IPS-18a (cell line): ENCODE results near the gene HIRIP3.

ENCODE experiments used
- H3K27ac ChIP-seq: one replicate; pipeline ENCODE4 v1.5.1; 2013; ENCODE audit warnings: low read length
- H3K27me3 ChIP-seq: one replicate; pipeline ENCODE4 v1.6.1; 2013; ENCODE audit warnings: mild to moderate bottlenecking, low read length; ENCODE audit not compliant: control insufficient read depth, insufficient read depth
- H3K36me3 ChIP-seq: one replicate; pipeline ENCODE4 v1.6.1; 2013; ENCODE audit warnings: low read depth, low read length; ENCODE audit not compliant: control insufficient read depth
- H3K4me1 ChIP-seq: one replicate; pipeline ENCODE4 v1.6.1; 2013; ENCODE audit warnings: low read depth, low read length; ENCODE audit not compliant: control insufficient read depth
- H3K4me3 ChIP-seq: one replicate; pipeline ENCODE4 v1.5.1; 2013; ENCODE audit warnings: low read length
- H3K9ac ChIP-seq: one replicate; pipeline ENCODE4 v1.6.1; 2013; ENCODE audit warnings: mild to moderate bottlenecking, low read length, moderate library complexity
- H3K9me3 ChIP-seq: one replicate; pipeline ENCODE4 v1.6.1; 2013; ENCODE audit warnings: low read depth, low read length; ENCODE audit not compliant: control insufficient read depth

The HIRIP3 gene

GRCh38 chr16:29986231-29986630, 9.2 kb downstream of the HIRIP3 start:
- H3K27ac ChIP-seq = no peak overlapping the region
- H3K9ac ChIP-seq = no peak overlapping the region
- H3K36me3 ChIP-seq = peaks cover 67% of the 10 kb centered on the region
- H3K4me3 ChIP-seq = no peak overlapping the region
- no peaks in the 10 kb centered on the region for H3K27me3 ChIP-seq
- no peaks in the 10 kb centered on the region for H3K4me1 ChIP-seq
- H3K9me3 ChIP-seq = no peaks in the 10 kb centered on the region

GRCh38 chr16:29985271-29985811, 10.1 kb downstream of the HIRIP3 start:
- no peaks in the 10 kb centered on the region for H3K4me1 ChIP-seq

GRCh38 chr16:29984764-29985147, 10.7 kb downstream of the HIRIP3 start:
- Histone ChIP-seq H3K4me1 (no peaks in the 10 kb centered on the region), H3K4me3 (no peak overlapping the region), H3K9me3 (no peaks in the 10 kb centered on the region), H3K27ac (no peak overlapping the region), H3K9ac (no peak overlapping the region), H3K27me3 (no peaks in the 10 kb centered on the region), H3K36me3 (peaks cover 73% of the 10 kb centered on the region)

More at GRCh38 chr16:29985271-29985811, 10.1 kb downstream of the HIRIP3 start:
- H3K9ac ChIP-seq = no peak overlapping the region
- no peaks in the 10 kb centered on the region for H3K27me3 ChIP-seq
- H3K27ac ChIP-seq = no peak overlapping the region
- H3K9me3 ChIP-seq = no peaks in the 10 kb centered on the region
- peaks cover 72% of the 10 kb centered on the region for H3K36me3 ChIP-seq
- no peak overlapping the region for H3K4me3 ChIP-seq

- Histone ChIP-seq H3K27ac (no peak overlapping the region), H3K36me3 (peaks cover 78% of the 10 kb centered on the region), H3K9ac (no peak overlapping the region), H3K4me1 (no peaks in the 10 kb centered on the region), H3K27me3 (no peaks in the 10 kb centered on the region), H3K4me3 (no peak overlapping the region), H3K9me3 (no peaks in the 10 kb centered on the region)
These were observed 11.2 kb downstream of the HIRIP3 start for GRCh38 chr16:29984137-29984763.

GRCh38 chr16:29983420-29984136, 11.8 kb downstream of the HIRIP3 start:
- peaks cover 85% of the 10 kb centered on the region for H3K36me3 ChIP-seq

GRCh38 chr16:29982560-29983419, 12.6 kb downstream of the HIRIP3 start:
- Histone ChIP-seq H3K36me3 (peaks cover 92% of the 10 kb centered on the region), H3K9ac (no peak overlapping the region), H3K4me3 (no peak overlapping the region), H3K27ac (no peak overlapping the region), H3K27me3 (no peaks in the 10 kb centered on the region), H3K4me1 (no peaks in the 10 kb centered on the region), H3K9me3 (no peaks in the 10 kb centered on the region)

More at GRCh38 chr16:29983420-29984136, 11.8 kb downstream of the HIRIP3 start:
- Histone ChIP-seq H3K27ac (no peak overlapping the region), H3K9me3 (no peaks in the 10 kb centered on the region), H3K4me3 (no peak overlapping the region), H3K27me3 (no peaks in the 10 kb centered on the region), H3K4me1 (no peaks in the 10 kb centered on the region), H3K9ac (no peak overlapping the region)

GRCh38 chr16:29978564-29979270, 16.7 kb downstream of the HIRIP3 start:
- no peak overlapping the region for H3K9ac ChIP-seq
- peaks cover 59% of the 10 kb centered on the region for H3K36me3 ChIP-seq
- H3K27me3 ChIP-seq = no peaks in the 10 kb centered on the region
- H3K9me3 ChIP-seq = no peaks in the 10 kb centered on the region
- no peak overlapping the region for H3K27ac ChIP-seq
- H3K4me1 ChIP-seq = peaks cover 23% of the 10 kb centered on the region
- no peak overlapping the region for H3K4me3 ChIP-seq

- no peak overlapping the region for H3K27ac ChIP-seq
- H3K27me3 ChIP-seq = peaks cover under 1% of the 10 kb centered on the region
- peaks cover 52% of the 10 kb centered on the region for H3K36me3 ChIP-seq
- H3K4me1 ChIP-seq = peaks cover 23% of the 10 kb centered on the region
- H3K9ac ChIP-seq = no peak overlapping the region
- H3K9me3 ChIP-seq = peaks cover 1% of the 10 kb centered on the region
- no peak overlapping the region for H3K4me3 ChIP-seq
These were observed 17.3 kb downstream of the HIRIP3 start for GRCh38 chr16:29978081-29978480.

GRCh38 chr16:29977063-29977825, 18.2 kb downstream of the HIRIP3 start:
- H3K9ac ChIP-seq = no peak overlapping the region
- peaks cover 23% of the 10 kb centered on the region for H3K4me1 ChIP-seq
- peaks cover 44% of the 10 kb centered on the region for H3K36me3 ChIP-seq
- no peak overlapping the region for H3K27ac ChIP-seq
- peaks cover 8% of the 10 kb centered on the region for H3K27me3 ChIP-seq
- peak overlapping the region; percentile 1 for H3K4me3 ChIP-seq
- H3K9me3 ChIP-seq = peaks cover 6% of the 10 kb centered on the region

- peak overlapping the region; percentile 91 for H3K4me3 ChIP-seq
- H3K9ac ChIP-seq = no peak overlapping the region
- peaks cover 32% of the 10 kb centered on the region for H3K36me3 ChIP-seq
- no peak overlapping the region for H3K27ac ChIP-seq
- H3K9me3 ChIP-seq = peaks cover 6% of the 10 kb centered on the region
- peaks cover 23% of the 10 kb centered on the region for H3K4me1 ChIP-seq
- H3K27me3 ChIP-seq = peaks cover 14% of the 10 kb centered on the region
These were observed 19.5 kb downstream of the HIRIP3 start for GRCh38 chr16:29975811-29976511.
